G401 (cell line): ENCODE results near the gene SLC6A12. TPM values are rescaled to one million over a fixed set of nuclear protein-coding genes. Genes with fewer than 3 reads are reported as not detected.
"Not testable (repeated sequence)": the region's sequence is repeated elsewhere in the genome, so short reads cannot be mapped to it uniquely, and the experiment has no call there.

Experiments
- DNase-seq: peaks from one replicate; pipeline ENCODE4 v3.0.0-alpha.2; 2015; ENCODE audit warnings: low spot score
- in situ Hi-C: cut with HindIII; loops from 2 replicates; pipeline ENCODE4 v1.10.0; 2016; ENCODE audit warnings: low sequenced_read_pairs, mixed read lengths
- total RNA-seq: library from RNA; depleted of rRNA; stranded (reverse); fragments of >200 nt; shearing (Covaris generic); gene quantifications from 2 replicates; pipeline ENCODE4 v1.2.3, GENCODE V29; 2014

Gene SLC6A12
- total RNA-seq, 1 experiment from 2014 or later: not detected

DNA sequence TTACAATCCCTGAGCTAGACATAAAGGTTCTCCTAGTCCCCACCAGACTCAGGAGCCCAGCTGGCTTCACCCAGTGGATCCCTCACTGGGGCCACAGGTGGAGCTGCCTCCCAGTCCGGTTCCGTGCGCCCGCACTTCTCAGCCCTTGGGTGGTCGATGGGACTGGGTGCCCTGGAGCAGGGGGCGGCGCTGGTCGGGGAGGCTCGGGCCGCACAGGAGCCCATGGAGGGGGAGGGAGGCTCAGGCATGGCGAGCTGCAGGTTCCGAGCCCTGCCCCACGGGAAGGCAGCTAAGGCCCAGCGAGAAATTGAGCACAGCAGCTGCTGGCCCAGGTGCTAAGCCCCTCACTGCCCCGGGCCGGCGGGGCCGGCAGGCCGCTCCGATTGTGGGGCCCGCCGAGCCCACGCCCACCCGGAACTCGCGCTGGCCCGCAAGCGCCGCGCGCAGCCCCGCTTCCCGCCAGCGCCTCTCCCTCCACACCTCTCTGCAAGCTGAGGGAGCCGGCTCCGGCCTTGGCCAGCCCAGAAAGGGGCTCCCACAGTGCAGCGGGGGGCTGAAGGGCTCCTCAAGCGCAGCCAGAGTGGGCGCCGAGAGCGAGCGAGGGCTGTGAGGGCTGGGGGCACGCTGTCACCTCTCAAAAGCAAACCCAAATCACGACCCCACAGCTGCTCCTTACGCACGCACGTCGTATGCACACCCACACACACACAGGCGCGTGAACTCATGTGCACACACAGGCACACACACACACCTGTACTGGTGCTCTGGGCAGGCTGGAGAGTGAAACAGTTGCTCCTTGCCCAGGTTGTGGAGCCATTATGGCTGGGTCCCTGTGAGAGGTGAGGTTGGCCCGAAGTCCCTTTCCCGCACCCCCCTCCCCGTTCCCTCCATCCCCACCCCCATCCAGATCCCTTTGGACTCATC is 25.7 kb downstream of the SLC6A12 start:
- DNase-seq, in situ Hi-C loops: not testable (repeated sequence)

DNA sequence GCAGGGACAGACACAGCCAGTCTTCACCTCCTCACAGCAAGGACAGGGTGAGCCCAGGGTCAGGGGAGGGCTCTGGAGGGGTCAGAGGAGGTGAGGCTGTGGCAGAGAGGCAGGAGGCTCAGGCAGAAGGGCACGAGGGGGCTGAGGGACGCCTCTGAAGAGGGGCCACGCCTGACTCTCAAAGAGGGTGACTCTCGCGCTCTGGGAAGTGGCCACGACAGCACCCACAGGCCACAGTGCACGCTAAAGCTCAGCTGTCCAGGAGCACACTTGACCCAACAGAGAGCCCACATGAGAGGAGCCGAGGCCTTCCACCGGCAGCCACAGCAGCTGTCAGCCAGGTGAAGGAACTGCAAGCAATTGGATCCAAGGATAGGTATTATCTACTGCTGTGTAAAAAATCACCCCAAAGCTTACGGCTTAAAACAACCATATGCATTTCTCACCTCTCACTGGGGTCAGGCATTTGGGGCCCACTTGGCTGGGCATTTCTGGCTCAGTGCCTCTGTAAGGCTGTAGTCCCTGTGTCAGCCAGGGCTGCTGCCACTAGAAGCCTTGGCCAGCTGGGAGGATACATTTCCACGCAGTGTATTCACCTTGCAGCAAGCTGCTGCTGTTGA is 27.8 kb downstream of the SLC6A12 start:
- in situ Hi-C loops: no loop called here

DNA sequence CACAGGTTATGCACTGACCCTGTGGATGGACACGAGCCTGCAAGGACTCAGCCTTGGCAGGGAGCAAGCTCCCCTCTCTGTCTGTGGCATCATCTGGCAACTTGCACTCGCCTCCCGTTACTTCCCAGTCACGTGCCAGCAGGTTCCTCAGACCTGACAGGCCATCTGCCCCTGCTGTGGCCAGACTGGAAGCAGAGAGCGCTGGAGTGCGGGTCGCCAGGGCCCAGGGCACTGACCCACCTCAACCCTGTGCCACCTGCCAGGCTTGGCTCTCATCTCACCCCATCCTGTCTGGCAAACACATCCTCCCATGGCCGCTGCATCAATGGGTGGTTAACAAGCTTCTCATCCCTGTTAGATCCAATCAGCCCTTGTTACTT is 28.4 kb downstream of the SLC6A12 start:
- in situ Hi-C loops: no loop called here
- peak; percentile 78 for DNase-seq

More for the DNA sequence above, 27.8 kb downstream of the SLC6A12 start:
- DNase-seq: peak; percentile 33

DNA sequence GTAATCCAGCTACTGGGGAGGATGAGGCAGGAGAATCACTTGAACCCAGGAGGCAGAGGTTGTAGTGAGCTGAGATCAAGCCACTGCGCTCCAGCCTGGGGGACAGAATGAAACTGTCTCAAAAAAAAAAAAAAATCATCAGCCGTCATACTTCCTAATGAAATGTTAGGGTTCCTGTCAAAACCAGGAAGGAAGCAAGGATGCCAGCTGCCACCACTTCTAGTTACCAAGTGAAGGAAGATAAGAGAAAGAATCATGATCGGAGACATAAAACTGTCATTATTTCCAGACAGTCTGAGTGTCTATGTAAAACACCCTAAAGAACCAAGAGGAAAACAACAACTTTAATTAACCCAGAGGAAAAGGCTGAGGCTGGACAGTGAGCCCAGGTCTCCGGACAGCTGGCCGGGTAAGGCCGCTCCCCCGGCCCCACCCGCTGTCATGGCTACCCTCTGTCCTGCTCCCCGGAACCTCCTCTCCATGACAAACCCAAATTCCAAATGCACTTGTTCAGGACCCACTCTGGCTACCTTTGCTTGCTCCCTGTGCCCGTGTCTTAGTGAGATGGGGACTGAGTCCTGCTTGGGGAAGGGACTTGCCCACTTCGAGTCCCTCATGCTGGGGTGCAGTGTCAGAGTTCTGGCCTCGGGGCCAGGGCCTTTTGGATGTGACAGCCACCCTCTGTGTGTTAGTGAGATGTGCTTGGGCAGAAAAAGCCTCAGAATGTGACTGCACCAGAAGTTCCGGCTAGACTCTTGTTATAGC is 29.0 kb downstream of the SLC6A12 start:
- no peak for DNase-seq
- in situ Hi-C loops: no loop called here

DNA sequence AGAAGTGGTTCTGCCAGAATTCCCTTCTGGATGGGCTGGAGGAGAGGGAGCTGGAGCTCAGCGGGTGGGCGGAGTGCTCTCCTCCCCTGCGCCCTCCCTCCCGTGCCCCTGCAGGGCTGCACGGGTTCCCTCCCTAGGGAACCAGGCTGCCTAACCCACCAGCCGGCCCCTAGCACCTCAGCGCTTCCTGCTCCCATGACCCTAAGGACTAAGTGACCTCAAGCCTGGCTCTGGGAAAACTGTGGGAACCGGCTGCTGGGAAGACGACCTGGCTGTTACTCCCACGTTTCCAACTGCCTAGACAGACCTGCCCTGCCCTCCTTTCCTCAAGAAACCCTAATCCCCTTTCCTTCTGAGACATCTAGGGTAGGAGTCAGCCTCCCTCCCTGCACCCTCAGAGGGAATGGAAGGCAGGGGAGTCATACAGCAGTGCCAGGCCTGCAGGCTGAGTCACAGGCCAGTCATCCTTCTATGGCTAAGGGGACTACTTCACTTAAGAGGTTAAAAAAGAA is 31.5 kb downstream of the SLC6A12 start:
- DNase-seq: no peak
- in situ Hi-C loops: no loop called here

DNA sequence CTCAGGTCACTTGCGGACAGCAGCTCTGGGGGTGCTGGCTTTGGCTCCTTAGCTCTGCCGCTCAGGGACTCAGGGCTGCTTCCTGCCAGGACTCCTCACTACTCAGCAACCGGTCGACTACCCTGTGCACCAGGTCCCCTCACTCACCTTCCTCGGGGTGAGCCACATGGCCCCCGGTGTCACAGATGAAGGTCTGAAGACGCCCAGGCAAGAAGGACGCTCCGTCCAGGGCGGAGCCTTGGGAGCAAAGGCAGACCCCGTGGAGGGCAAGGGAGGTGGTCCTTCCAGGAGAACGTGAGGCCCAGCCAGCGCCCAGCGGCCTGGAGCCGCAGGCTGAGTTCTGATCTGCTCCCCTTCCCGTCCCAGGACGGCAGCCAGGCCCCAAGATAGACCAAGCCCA is 32.0 kb downstream of the SLC6A12 start:
- no peak for DNase-seq

DNA sequence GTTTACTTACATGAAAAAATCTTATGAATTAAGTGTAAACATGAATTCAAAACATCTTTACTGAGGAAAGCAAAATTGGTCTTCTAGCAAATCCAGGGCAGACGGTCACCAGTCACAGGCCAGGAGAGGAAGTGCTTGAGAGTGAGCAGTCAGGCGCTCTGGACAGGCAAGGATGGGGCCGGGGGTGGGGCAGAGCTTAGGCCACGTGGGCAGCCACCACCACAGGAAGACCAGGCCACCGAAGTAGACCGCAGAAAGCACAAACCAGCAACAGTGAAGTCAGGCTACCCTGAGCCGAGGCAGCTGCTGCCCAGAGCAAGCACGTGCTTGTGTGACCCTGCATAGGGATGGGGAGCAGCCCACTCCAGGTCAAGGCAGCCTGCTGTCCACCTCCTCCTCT is 33.5 kb downstream of the SLC6A12 start:
- DNase-seq: peak; percentile 61
- in situ Hi-C loops: no loop called here

More for the DNA sequence above, 32.0 kb downstream of the SLC6A12 start:
- in situ Hi-C loops: no loop called here

DNA sequence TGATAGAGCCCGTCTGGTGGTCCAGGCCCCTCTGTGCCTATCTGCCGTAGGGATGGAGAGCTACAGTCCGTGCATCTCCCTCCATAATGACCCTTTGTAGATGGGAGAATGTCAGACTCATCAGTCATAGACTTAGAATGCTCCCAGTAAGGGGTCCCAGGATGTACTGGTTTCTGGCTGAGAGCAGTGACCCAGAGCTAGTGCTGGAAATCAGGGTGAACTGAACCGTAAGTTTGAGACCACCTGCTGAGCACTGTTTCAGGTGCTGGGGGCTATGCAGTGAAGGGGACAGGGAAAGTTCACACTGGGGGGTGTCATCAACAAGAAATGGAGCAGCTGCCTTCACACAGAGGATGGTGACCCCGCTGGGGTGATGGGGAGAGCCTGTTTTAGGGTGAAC is 34.1 kb downstream of the SLC6A12 start:
- no peak for DNase-seq
- in situ Hi-C loops: no loop called here

DNA sequence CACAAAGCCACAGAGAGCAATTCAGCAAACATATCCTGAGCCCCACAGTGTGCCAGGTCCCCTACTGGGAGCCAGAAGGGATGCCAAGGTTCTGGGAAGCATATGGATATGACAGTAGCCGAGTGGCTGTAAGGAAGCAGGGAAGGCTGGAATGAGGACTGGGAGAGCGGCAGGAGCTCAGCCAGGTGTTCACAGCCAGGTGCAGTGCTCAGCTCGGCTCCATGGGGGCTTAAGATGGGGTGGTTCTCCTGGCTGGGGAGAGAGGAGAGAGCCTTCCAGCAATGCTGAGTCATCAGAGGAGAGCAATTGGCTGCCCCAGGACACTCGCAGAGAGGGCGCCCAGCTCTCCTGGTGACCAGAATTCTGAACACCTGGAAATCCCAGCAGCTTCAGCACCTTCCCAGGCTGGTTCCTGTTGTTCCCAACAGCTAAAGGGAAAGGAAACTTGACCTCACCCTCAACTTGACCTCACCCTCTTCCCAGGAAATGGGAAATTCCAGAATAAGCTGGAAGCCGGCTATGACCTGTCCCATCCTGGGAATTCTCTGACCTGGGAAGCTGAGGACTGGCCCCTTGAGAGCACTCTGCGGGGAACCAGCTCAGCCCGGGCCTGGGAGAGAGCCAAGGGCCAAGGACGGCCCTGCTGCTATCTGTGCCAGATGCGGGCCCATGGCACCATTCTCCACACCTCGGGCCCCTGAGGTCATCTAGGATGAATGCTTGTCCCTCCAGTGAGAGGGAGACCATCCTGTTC is 34.6 kb downstream of the SLC6A12 start:
- in situ Hi-C loops: no loop called here

DNA sequence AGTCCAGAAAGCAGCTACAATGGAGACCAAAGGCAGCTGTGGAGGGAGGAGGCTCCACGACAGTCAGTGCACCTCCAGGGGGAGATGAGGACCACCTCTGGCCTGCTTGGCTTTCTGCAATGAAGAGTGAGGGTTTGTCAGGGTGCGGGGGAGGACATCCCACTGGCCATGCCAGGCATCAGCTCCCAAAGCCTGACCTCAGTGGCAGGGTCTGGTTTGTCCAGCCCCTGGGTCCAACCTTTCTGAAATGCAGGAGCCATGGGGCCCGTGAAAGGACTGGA is 35.2 kb downstream of the SLC6A12 start:
- DNase-seq: no peak
- in situ Hi-C loops: no loop called here

More for the DNA sequence above, 34.6 kb downstream of the SLC6A12 start:
- DNase-seq: peak; percentile 95

DNA sequence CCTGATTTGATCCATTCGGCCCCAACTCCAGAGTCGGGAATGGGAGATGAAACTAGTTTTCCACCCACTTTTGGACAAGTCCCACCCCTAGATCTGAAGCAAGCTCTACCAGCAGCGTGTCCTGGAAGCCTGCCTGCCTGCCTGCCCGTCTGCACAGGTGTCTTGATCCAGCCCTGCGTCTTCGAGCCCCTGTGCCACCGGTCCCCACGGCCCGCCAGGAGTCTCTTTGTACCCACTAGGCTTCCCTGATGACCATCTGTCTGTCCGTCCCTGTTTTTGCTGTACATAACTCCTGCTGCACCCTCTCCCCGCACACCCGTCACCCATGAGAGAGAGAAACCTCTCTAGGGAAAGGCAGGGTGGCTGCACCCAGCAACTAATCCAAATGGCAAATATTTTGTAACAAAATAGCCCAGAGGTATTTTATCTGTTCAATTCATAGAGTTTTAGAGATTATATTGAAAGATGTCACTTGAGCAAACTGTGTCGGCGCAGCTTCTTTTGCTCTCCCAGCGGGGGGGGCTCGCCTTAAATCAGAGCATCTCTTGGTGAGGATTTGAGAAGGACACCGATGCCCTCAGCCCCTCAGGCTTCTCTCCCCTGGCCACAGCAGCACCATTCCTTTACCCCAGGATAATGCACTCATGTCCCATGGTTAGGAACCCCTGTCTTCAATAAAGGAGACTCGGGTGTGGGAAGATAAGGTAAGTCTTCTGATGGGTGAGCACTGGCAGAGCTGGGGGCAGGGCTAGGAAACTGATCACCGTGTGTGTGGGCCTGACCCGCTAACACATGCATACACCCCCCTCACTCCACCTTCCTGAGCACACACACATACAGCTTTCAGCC is 35.8 kb downstream of the SLC6A12 start:
- peak; percentile 55 for DNase-seq
- in situ Hi-C loops: no loop called here

DNA sequence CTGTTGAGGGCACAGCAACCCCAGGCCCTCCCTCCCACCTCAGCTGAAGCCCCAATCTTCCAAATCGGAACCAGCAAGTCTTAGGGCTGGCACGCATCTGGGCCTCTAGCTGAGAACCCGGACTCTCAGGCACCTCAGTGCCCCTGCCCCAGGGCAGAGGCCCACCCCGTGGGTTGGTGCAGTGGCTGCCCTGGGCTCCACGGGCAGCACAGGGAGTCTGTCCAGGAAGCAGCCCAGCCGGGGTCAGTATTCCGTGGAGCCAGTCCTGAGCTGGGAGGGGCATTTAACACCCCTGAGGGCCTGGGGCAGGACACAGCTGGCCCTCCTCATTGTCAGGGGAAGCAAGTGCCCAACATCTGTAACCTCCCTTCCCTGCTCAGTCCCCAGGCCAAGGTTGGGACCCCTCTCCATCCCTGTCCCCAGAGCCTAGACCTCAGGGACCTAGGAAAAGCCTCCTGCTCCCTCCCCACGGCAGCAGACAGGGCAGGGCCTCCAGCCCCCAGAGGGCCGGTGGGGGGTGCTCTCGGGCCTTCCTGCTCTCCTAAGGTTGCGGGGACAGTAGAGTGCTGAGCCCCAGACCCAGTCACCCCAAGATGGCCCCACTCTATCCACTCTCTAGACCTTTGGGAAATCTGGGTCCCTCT is 36.5 kb downstream of the SLC6A12 start:
- in situ Hi-C loops: no loop called here
- no peak for DNase-seq

DNA sequence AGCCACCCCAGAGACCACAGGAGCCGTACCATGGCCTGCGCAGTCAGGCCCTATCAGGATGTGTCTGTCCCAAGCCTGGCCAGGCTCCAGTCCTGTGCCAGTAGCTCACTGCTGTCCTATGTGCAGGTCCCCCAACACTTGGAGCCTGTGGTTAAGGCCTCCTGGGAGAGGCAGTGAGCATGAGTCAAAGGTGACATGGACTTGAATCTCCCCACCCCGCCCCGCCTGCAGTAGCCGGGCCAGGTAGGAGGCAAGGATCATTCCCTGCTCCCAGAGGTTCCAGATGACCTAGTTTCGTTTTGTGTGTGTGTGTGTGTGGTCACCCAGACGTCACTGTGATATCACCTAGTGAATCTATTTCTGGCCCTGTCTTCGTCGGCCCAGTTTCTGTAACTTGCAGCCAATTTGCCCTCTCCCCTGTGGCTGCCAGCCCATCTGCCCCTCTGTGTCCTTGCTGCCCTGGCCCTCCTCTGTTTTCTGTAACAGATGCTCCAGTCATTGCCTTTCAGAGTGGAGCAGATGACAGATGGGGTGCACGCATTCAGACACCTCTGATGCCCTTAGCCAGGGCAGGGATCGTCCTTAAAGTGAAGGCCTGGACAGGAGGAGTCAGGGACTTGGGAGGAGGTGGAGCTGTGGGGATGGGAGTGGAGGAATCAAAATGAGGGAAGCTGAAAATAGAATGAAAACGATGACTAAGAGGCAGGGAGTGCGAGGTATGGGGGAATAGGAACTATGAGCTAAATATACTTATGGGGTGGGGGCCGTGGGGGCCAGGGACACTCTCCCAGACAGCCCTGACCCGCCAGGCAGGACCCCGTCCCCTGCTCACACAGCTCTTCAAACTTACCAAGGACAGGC is 37.4 kb downstream of the SLC6A12 start:
- in situ Hi-C loops: no loop called here
- peak; percentile 80 for DNase-seq

DNA sequence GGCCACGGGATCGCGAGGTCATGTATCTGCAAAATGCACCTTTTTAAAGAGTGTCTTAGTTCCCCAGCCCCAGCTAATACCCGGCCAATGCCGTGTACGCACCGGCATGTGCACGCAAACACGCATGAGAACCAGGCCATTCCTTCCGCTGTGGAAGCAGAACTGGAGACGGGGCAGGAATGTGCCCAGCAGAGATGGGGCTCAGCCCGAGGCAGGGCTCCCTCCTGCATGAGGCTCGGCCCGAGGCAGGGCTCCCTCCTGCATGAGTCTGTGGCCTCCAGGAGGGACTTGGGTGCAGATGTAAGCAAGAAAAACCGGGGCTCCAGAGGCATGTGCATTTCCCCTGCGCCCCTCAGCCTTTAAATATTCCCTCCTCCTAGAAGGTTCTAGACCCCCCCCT is 38.2 kb downstream of the SLC6A12 start:
- DNase-seq: no peak
- in situ Hi-C loops: no loop called here

DNA sequence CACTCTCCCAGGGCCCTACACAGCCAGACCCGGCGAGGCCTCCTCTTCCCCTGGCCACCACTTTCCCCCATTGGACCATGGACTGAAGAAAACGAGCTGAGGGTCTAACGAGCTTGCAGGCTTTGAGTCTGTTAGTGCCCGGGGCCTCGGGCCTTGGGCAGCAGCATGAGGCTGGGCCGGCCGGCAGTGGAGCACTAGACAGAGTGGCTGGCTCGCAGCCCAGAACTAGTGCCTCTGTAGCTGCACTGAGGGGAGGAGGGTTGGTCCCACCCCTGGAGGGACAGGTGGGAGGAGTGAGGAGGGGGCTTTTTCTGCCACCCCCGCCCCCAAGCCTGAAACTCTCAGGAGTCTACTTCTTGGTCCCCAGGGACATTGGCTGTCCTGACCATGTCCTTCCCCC is 38.7 kb downstream of the SLC6A12 start:
- DNase-seq: peak; percentile 64
- in situ Hi-C loops: no loop called here

DNA sequence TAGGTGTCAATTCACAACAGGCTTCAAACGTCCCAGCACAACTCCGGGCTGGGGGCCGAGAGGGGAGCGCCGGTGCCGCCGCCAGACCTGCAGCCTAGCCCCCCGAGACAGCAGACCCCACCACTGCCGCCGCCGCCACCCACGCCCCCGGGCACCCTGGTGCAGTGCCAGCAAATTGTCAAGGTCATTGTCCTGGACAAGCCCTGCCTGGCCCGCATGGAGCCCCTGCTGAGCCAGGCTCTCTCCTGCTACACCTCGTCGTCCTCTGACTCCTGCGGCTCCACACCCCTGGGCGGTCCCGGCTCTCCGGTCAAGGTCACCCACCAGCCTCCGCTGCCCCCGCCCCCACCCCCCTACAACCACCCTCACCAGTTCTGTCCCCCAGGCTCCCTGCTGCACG is 39.4 kb downstream of the SLC6A12 start:
- in situ Hi-C loops: no loop called here
- no peak for DNase-seq

DNA sequence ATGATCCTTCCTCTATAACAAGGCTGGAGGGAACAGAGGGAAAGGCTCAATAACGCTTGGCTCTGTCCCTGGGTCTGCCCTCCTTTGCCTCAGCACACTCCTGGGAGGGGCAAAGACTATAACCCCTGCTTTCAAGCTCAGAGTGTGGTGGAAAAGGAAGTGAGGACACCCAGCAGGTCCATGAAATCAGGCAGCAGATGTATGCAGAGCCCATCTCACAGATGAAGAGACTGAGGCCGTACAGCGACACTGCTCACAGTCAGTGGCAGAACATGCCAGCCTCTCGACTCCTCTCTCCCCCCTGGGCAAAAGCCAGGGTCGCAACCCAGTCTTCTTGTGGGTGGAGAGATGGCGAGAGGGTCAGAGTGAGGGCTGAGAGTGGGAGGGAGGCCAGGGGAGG is 39.8 kb downstream of the SLC6A12 start:
- no peak for DNase-seq
- in situ Hi-C loops: no loop called here
